Posterior vena cava (tissue), 2 donors: ENCODE data around the gene SPATS1. TPM values are rescaled to one million over a fixed set of nuclear protein-coding genes. Genes with fewer than 3 reads are reported as not detected.
"Not testable (repeated sequence)": the region's sequence is repeated elsewhere in the genome, so short reads cannot be mapped to it uniquely, and the experiment has no call there.

Source experiments
- DNase-seq: peaks from one replicate; pipeline ENCODE4 v3.0.0-alpha.2; 2020; ENCODE audit warnings: low spot score
- intact Hi-C, 2 donors: fragments of 100-400 bp; cut with DNase I; formaldehyde crosslinking; loops; one replicate each; pipeline versions ENCODE4 v1.14.1 to v1.14.2; 2022 to 2023
- total RNA-seq, 2 donors: library from RNA; stranded (reverse); fragmentation: NEBNext Ultra II Directional; extraction: Animal tissue kit (Norgen Biotek cat#: 25700); gene quantifications; one replicate each; pipeline ENCODE4 v1.2.1, GENCODE V29; 2021
- donor health status: DM: yes; HTN: yes; CAD: no.
- donor health status: DM: yes; HTN: yes; CAD: no.

Gene SPATS1
- total RNA-seq, 2 donors from 2014 or later, result not detected

GRCh38 chr6:44309092-44309491 lies 33.4 kb upstream of the SPATS1 start:
- peak; percentile 40 for DNase-seq
- intact Hi-C loops, result no loop called here

GRCh38 chr6:44309631-44310030 lies 32.8 kb upstream of the SPATS1 start:
- intact Hi-C loops, result no loop called here
- DNase-seq, result no peak

- DNase-seq, result peak; percentile 51
- intact Hi-C loops, result no loop called here
These were observed 32.2 kb upstream of the SPATS1 start for GRCh38 chr6:44310241-44310640.

GRCh38 chr6:44311304-44311703 lies 31.1 kb upstream of the SPATS1 start:
- peak; percentile 5 for DNase-seq
- intact Hi-C loops, result no loop called here

GRCh38 chr6:44311767-44312166 lies 30.7 kb upstream of the SPATS1 start:
- no peak for DNase-seq
- intact Hi-C loops, result no loop called here

- peak; percentile 97 for DNase-seq
- intact Hi-C loops, result no loop called here
These were observed 29.3 kb upstream of the SPATS1 start, which contains the start of gene AARS2 for GRCh38 chr6:44312901-44313788. AARS2 (minus strand) TSS chr6:44313347; CDS start chr6:44313323, 24 bp downstream.

- intact Hi-C loops, result not testable (repeated sequence)
- peak; percentile 13 for DNase-seq
These were observed 27.8 kb upstream of the SPATS1 start for GRCh38 chr6:44314657-44315056.

GRCh38 chr6:44315516-44315915 lies 26.9 kb upstream of the SPATS1 start:
- intact Hi-C loops, result no loop called here
- DNase-seq, result no peak

- peak; percentile 3 for DNase-seq
- intact Hi-C loops, result no loop called here
These were observed 26.5 kb upstream of the SPATS1 start for GRCh38 chr6:44315951-44316350.

- intact Hi-C loops, result no loop called here
- DNase-seq, result peak; percentile 81
These were observed 26.0 kb upstream of the SPATS1 start for GRCh38 chr6:44316481-44316880.

- intact Hi-C loops, result not testable (repeated sequence)
- peak; percentile 7 for DNase-seq
These were observed 25.3 kb upstream of the SPATS1 start for GRCh38 chr6:44317136-44317631.

GRCh38 chr6:44321210-44321609 lies 21.2 kb upstream of the SPATS1 start:
- peak; percentile 5 for DNase-seq
- intact Hi-C loops, result no loop called here

GRCh38 chr6:44327096-44327495 lies 15.4 kb upstream of the SPATS1 start:
- intact Hi-C loops, result no loop called here
- no peak for DNase-seq

- intact Hi-C loops, result no loop called here
These were observed 14.7 kb upstream of the SPATS1 start for GRCh38 chr6:44327760-44328159.

GRCh38 chr6:44328203-44328602 lies 14.2 kb upstream of the SPATS1 start:
- intact Hi-C loops, DNase-seq: not testable (repeated sequence)

More at GRCh38 chr6:44327760-44328159, 14.7 kb upstream of the SPATS1 start:
- no peak for DNase-seq

GRCh38 chr6:44329858-44330257 lies 12.6 kb upstream of the SPATS1 start:
- DNase-seq, result no peak
- intact Hi-C loops, result loop anchor here (10.0 kb wide), 2 partner anchors 225 to 235 kb away; no protein-coding TSS in a partner anchor

- intact Hi-C loops, result loop anchor here (10.0 kb wide), 2 partner anchors 228 to 238 kb away; no protein-coding TSS in a partner anchor
- DNase-seq, result no peak
These were observed 9.9 kb upstream of the SPATS1 start for GRCh38 chr6:44332585-44332984.

- DNase-seq, result no peak
- intact Hi-C loops, result loop anchor here (10.0 kb wide), 2 partner anchors 229 to 239 kb away; no protein-coding TSS in a partner anchor
These were observed 9.1 kb upstream of the SPATS1 start for GRCh38 chr6:44333273-44333919.

GRCh38 chr6:44333942-44334341 lies 8.5 kb upstream of the SPATS1 start:
- DNase-seq, result no peak
- intact Hi-C loops, result loop anchor here (10.0 kb wide), 2 partner anchors 229 to 239 kb away; no protein-coding TSS in a partner anchor

- DNase-seq, result no peak
- intact Hi-C loops, result loop anchor here (5.0 to 10.0 kb wide), 3 partner anchors 68 to 241 kb away; partner anchors contain the start of gene NFKBIE (in 1 of the 2)
These were observed 6.8 kb upstream of the SPATS1 start for GRCh38 chr6:44335631-44336030.
